Ureter (tissue), 1 donor: Measurements from ENCODE around the gene OVOL2. TPM values are rescaled to one million over a fixed set of nuclear protein-coding genes. Genes with fewer than 3 reads are reported as not detected.
A peak's percentile ranks its signal among the peaks of the same experiment; 100 is the strongest.
"Not testable (repeated sequence)": the region's sequence is repeated elsewhere in the genome, so short reads cannot be mapped to it uniquely, and the experiment has no call there.

Experiments used
- DNase-seq: peaks from one replicate; pipeline ENCODE4 v3.0.0-alpha.2; 2020; ENCODE audit warnings: low spot score
- total RNA-seq: library from RNA; stranded (reverse); gene quantifications from one replicate; pipeline ENCODE4 v1.2.4, GENCODE V29; 2023
- donor health status: DM: yes; HTN: yes; CAD: no.

The OVOL2 gene
- 16.2 TPM for total RNA-seq

- peak; percentile 89 for DNase-seq
These were observed at the start of gene OVOL2 for GRCh38 chr20:18057101-18057993. TSS of gene OVOL2 (minus strand) at chr20:18057916. CDS start at chr20:18057634, 282 bp downstream.

GRCh38 chr20:18103497-18103896, 45.8 kb upstream of the OVOL2 start:
- DNase-seq, result no peak

DNA sequence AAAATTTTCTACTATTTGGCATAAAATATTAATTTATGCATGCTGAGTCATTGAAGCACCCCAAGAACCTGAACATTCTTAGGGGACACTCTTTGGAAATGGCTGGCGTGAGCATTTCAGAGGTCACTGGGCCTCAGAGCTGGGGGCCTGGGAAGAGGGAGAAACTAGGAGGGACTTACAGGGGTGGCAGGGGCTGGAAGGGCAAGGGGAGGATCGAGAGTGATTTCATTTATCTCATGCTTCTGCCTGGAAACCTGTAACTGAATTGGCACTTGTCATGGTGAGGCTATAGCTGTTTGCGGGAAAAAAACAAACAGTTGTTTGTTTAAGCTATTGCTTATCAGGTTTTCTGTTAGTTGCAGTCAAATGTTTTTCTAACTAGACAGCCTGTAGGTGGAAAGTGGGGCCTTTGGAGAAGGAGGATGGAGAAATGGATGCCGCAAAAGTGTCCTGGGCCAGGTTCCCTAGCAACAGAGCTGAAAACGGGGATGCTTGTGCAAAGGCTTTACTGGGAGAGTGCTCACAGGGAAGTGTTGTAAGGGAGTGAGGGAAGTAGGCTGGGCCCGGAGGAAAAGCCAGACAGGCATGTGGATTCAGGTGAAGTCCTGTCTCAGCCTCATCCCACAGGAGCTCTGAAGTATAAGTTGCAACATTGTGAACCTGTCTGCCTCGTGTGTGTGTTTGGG, 43.6 kb upstream of the OVOL2 start:
- DNase-seq, result no peak

- DNase-seq, result peak; percentile 5
These were observed 42.9 kb upstream of the OVOL2 start for GRCh38 chr20:18100569-18100968.

GRCh38 chr20:18094191-18094590, 36.5 kb upstream of the OVOL2 start:
- no peak for DNase-seq

DNA sequence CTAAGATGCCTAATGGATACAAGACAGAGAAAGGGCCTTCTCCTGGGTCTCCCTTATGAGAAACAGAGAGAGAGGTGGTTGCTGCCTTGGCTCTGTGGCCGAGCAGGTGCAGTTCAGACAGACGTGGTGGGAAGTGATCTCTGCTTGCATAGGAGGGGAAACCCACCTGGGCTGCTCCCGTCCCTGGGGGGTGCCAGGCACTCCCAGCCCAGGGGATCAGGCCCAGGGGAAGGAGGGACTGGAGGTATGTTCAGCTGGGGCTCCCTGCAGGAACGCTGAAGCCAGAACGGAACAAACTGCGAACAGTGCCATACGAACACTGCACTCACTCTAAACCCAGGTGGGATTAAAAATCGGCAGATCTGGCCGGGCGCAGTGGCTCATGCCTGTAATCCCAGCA, 35.7 kb upstream of the OVOL2 start:
- no peak for DNase-seq

DNA sequence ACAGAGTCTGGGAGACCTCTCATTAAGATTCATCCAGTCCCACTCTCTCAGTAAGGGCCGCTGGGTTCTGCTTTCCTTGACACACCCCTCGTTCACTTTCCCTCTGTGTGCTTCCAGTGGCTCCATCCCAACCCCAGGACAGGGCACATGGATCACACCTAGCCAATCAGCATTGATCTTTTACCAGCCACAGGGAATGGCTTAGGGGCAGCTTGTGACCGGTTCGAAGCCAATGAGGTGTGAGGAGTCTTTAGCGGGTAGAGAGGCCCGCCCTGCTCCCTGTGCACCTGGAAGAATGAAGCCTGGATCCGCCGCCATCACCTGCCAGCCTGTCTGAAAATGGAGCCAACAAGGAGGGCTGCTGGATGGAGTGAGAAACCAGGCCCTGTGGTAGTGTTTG, 35.2 kb upstream of the OVOL2 start:
- DNase-seq, result no peak

DNA sequence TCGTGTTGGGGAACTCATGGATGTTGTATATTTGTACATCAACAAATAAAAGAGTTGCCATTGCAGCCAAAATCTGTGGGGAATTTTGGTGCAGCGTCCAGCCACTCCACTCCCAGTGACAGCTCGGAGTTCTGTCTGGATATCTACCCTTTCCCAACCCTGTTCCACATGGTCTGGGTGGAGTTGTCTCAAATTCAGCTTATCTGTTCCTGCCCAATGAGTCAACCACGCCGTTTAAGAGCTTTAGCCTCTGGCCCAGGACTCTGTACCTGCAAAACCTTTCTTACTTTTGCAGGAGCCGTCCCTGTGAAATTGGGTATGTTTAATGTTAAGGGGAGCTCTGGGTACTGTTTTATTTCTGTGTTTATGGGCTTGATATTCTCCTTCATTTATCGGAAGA, 33.9 kb upstream of the OVOL2 start:
- no peak for DNase-seq

DNA sequence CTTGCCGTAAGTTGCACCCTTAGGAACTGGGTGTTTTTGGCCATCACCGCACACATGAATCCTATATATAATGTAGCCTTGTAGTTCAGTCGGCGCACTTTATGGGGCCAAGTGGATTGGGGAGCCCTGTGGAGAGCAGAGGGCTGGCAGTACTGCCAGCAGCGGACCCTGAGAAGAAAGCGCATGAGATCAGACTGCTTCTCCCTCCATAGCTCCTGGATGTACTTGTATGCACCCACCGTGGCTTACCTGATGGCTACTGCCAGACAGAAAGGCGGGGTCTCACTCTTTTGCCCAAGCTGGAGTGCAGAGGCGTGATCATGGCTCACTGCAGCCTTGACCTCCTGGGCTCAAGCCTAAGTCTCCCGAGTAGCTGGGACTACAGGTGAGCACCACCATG, 32.8 kb upstream of the OVOL2 start:
- DNase-seq, result no peak

- no peak for DNase-seq
These were observed 32.3 kb upstream of the OVOL2 start for GRCh38 chr20:18090044-18090443.

DNA sequence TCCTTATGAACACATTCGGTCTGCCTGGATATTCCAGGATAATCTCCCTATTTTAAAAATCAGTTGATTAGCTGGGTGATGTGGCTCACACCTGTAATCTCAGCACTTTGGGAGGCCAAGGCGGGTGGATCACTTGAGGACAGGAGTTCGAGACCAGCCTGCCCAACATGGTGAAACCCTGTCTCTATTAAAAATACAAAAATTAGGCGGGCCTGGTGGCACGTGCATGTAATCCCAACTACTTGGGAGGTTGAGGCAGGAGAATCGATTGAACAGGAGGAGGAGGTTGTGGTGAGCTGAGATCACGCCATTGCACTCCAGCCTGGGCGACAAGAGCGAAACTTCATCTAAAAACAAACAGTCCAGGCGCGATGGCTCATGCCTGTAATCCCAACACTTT, 31.1 kb upstream of the OVOL2 start:
- not testable (repeated sequence) for DNase-seq

GRCh38 chr20:18088298-18088697, 30.6 kb upstream of the OVOL2 start:
- not testable (repeated sequence) for DNase-seq

GRCh38 chr20:18087054-18087453, 29.3 kb upstream of the OVOL2 start:
- no peak for DNase-seq

GRCh38 chr20:18080836-18081235, 23.1 kb upstream of the OVOL2 start:
- DNase-seq, result not testable (repeated sequence)

DNA sequence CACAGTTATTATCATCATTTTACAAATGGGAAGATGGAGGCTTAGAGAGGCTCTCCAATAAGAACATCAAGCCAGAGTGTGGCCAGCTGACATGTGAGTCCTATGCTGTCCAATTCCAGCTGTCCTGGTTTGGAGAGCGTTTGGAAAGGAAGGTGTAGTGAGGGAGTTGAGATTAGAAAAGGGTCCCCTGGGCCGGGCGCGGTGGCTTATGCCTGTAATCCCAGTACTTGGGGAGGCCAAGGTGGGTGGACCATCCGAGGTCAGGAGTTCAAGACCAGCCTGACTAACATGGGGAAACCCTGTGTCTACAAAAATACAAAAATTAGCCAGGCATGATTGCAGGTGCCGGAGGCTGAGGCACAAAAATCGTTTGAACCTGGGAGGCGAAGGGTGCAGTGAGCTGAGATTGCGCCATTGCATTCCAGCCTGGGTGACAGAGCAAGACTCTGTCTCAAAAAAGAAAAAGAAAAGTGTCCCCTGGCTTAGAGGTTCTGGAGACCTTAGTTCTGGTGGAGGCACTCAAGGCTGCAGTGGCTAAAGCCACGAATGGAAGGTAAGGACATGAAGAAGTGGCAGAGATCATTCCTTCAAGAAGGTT, 22.1 kb upstream of the OVOL2 start:
- DNase-seq, result no peak

GRCh38 chr20:18077157-18077556, 19.4 kb upstream of the OVOL2 start:
- no peak for DNase-seq

DNA sequence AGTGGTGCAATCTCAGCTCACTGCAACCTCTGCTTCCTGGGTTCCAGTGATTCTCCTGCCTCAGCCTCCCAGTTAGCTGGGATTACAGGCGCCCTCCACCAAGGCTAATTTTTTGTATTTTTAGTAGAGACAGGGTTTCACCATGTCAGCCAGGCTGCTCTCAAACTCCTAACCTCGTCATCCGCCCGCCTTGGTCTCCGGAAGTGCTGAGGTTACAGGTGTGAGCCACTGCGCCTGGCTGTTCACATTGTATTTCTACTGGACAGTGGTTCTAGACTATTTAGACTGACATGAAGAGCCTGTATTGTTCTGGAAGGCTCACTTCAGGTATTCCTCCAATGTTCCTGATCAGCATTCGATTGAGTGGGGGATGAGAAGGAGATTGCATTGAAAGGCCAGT, 14.8 kb upstream of the OVOL2 start:
- no peak for DNase-seq

GRCh38 chr20:18066421-18067333, 9.0 kb upstream of the OVOL2 start:
- no peak for DNase-seq

- no peak for DNase-seq
These were observed 6.0 kb upstream of the OVOL2 start for GRCh38 chr20:18063676-18064075.

DNA sequence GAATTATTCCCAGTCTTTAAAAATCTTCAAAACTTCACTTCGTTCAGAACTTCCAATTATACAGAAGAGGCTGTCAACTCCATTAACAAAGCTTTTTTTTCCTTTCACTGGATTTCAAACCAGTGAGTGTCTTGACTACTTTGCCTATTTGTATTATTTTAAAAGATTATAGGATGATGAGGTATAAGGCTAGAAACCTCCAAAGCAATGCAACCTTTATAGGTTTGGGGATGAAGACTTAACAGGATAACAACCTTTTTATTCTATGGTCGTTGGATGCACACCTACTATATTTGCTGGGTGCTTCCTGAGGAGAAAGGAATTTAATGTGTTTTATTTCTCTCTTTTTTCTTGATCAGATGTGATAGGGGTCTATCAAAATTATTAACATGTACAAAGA, 1.9 kb upstream of the OVOL2 start:
- DNase-seq, result no peak

- no peak for DNase-seq
These were observed 1.1 kb upstream of the OVOL2 start for GRCh38 chr20:18058661-18059467.
